ENCODE measurements around the gene NCKAP5.

The NCKAP5 gene

DNA sequence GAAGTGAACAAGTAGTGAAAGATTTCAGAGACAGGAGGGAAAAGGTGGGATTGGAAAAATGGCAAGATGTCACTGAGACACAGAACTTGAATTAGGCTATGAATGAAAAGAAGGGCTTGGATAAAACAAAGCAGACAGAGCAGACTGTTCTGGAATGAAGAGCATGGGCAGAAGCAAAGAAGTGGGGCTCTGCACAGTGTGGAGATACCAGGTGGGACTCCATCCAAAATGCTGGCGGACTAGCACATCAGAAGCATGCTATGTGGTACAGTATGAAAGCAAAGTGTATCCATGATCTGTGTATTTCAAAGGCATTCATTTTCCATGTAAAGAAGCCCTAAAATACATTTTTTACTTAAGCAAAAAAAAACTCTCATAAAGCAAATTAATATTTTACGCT is 487.4 kb downstream of the NCKAP5 start:
- no peak for DNase-seq (ENCODE audit: low spot score)

DNA sequence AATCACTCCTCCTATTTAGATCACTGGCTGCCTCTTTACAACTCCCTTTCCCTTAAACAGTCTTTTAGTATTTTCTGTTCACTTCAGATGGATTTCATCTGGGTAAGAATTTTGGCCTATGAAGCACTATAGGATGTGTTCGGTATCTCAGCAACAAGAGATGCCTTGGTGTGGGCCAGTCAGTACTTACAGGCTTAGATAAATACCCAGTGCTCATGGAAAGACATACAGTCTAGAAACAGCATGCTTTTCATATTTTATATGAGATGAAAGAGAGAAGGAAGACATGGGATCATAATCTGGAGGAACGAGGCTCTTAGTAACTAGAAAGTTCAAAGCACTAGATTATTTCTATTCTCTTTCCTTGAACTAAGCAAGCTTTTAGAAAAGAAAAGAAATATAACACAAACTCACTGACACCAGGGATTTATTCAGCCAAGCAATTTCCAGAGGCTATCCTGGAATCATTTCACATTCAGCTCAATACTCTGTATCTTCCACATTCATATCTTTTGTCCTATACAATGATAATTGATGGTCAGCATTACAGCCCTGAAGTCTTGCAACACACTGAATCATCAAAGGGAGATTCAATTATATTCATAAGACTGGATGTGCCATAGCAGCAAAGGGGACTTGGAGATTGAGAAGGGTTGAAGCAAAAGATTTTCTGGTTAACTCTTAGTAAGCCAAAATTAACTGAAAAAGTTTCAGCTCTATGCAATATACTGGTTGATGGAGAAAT is 489.4 kb downstream of the NCKAP5 start:
- no peak for DNase-seq (ENCODE audit: low spot score)

DNA sequence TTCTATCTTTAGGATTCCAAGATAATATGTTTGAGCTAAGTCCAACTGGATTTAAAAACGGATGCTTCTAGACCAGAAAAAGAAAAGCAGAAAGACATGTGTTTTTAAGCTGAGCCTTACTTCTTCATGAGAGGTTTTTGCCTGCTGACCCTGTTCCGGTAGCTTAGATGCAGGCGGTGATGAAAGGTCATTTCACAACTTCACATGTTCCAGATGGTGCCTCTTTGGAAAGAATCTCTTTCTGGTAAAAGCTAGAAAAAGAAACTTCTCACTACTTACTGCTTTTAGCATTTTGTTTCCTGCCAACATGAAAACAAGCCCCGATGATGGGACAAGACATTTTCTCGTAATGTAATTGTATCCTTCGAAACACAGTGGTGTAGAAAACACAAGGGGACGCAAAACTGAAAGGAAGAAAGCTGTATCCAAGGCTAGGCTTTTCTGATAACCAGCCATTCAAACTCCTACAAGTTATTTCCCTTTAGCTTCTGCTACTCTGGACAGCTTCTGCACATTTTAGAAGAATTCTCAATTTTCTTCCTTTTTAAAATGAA is 490.9 kb downstream of the NCKAP5 start:
- no peak for DNase-seq (ENCODE audit: low spot score)

DNA sequence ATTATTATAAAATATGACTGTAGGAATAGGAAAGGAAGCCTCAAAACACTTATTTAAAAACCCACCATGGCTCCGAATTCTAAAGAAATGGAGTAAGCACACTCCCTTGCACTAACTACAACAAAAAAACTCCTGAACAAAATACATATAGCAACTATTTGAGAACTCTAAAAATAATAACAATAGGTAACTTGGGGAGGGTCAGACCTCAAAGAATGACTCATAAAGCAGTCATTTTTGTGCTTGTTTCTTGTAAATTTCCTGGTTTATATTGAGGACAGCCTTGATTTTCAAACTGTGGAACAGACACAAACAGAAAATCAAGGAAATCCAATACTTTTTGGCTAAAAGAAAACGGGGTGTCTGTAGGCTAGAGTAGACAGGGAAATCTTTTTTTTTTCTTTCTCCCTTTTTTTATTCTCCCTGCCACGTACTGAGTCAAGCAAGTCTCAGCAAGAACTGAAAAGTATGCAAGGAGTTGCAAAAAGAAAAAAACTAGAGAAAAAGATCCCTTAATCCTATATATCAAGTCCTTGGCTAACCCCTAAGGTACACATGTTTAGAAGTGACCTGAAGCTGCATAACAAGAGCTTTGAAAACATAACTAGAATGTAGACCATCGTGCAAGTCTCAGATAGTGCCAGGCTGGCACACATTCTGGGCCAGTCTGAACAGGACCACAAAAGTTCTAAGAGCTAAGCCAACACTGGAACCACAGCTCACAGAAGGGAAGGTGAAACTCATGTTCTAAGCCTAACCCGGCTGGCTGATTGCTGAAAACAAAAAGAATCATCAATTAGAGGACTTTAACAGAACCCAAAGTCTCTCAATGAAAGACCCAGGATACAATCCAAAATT is 495.2 kb downstream of the NCKAP5 start:
- DNase-seq (ENCODE audit: low spot score): no peak

DNA sequence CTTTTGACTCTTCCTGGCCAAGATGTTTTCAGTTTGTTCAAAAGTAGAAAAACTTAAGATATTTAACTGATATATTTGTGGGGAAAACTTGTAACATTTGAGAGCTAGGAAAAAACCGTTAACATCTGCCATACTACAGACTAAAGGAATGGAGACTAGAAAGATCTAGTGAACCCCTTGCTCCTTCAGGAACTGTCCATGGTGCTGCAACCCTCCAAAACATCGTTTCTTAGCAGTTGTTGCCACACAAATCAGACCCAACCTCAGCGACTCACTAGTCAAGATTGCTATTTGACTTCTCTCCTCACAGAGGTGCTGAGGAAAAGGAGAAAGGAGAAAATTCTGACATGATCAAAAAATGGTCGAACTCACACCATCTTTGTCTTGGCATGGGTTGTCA is 504.5 kb downstream of the NCKAP5 start:
- DNase-seq (ENCODE audit: low spot score): no peak

DNA sequence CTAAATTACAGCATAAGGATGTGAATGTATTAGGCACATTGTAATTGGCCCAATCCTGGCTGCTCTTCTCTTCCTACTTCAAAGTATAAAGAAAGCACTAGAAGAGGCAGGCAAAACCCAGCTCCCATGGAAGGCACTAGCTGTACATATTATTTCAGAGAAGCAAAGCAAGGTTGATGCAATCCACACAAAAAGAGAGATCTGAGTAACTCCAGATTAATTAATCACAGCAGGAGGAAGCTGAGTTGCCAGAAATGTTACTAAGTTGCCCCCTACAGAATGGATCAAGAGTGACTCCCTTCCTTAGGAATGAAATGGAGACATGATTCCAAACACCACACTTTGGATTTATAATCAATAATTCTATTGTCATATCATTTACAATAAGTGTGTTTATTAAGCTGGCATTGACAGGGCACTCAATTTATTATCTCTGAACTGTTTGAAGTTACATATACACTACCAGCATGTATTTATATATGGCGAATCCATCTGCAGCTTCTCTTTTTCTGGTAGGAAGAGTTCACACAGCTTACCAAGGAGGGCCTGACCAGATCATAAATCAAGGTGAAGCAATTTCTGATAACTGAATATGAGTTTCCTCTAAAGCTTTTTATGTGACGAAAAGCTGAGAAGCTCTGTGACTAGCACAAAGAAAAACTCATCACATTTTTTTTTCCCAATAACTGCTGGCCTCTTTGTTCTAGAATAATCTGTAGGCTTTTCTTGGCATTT is 505.2 kb downstream of the NCKAP5 start:
- DNase-seq (ENCODE audit: low spot score): no peak

DNA sequence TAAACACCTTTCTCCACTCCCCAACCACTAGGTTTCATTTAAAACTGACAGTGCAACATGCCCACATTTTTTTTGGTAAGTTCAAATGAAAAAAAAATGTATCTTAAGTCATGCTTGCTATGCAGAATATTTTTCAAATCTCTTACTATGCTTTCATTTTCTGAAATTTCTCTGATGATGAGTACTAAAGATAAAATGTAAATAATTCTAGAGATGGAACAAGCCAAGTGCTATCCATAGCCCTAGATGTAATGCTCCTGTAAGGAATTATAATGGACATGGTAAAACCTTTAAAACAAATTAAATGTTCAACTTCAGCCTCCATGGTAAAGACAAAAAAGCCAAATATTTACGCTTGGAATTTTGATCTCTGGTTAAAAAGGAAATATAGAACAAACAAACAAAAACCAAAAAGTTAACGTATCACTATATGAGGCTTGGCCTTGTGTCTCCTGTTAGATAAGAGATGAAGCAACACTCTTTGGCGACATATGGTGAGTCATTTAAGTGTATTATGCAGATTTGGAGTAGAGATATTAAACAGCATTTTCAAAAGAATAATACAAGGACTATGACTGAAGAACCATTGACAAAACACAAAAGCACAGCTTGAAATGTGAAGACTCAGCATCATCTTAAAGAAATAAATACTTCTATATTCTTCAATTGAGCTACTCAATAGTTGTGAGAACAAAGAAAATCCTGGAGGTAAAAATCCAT is 506.2 kb downstream of the NCKAP5 start:
- no peak for DNase-seq (ENCODE audit: low spot score)

DNA sequence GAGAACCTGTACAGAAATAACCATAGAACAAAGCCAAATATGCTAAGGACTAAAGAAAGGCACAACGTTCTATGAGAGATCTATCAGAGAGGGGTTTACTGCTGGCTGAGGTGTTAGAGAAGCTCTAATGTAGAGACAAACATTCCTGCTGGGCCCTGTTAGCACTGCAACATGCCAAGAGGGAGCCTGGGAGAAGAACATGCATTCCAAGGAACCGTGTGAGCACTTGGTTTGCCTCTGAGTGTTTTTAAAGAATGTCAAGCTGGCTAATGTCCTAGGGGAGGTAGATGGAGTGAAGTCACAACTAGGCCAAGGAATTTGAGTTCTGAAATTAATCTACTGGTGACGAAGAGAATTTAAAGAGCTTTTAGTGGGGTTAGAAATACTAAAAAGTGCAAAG is 514.0 kb downstream of the NCKAP5 start:
- DNase-seq (ENCODE audit: low spot score): no peak

DNA sequence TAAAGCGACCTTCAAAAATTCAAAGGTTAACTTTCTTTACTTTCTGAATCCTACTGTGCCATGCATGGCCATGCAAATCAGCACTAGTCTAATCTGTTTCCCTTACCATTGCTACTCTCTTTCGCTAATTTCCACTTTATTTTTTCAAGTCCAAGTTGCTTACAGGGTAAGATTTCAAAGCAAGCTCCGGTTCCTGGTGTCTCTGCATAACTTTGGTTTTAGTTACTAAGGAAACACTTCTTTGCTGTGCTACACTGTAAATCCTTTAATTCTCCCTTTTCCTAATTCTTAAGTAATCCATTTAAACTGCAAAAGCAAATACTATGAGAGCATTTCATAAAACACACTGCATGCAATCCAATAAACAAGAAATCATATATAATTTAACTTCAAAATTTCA is 514.7 kb downstream of the NCKAP5 start:
- DNase-seq (ENCODE audit: low spot score): no peak

DNA sequence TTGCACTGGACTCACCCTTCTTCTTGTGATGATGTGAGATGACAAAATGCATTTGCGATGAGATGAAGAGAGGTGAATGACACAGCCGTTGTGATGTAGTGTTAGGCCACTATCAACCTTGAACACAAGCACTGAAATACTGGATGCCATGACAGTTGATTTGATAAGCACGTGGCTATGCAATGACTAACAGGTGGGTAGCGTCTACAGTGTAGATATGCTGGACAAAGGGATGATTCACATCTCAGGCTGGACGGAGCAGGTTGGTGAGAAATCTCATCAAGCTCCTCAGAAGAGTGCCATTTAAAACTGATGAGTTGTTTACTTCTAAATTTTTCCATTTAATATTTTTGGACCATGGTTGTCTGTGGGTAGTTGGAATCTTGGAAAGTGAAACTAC is 522.5 kb downstream of the NCKAP5 start:
- no peak for DNase-seq (ENCODE audit: low spot score)

DNA sequence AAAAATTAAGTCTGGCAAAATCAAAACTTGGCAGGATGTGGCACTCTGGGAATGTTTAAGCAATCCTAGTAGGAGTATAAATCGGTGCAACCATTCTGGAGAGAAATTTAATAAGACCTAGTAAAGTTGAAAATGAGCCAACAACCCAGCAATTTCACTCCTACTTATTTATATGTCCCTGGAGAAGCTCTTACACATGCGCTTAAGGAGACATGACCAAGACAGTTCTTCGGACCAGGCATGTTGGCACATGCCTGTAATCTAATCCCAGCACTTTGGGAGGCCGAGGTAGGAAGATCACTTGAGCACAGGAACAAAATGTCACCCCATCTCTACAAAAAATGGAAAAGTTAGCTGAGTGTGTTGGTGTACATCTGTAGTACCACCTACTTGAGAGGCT is 523.7 kb downstream of the NCKAP5 start:
- DNase-seq (ENCODE audit: low spot score): no peak

DNA sequence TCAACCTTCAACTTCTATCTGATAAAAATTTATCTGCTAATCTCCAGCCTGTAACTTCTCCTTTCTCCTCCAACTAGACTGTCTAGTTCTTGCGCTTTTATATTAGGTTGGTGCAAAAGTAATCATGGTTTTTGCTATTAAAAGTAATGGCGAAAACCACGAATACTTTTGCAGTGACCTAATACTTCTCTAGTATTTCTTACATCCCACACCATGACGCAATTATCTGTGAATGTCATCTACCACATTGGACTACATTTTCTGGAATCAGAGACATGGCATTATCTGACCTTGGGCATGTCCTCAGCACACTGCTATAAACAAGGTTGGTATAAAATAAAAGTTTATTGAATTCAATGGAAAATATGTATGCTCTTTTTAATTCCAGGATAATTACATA is 528.1 kb downstream of the NCKAP5 start:
- DNase-seq (ENCODE audit: low spot score): no peak

DNA sequence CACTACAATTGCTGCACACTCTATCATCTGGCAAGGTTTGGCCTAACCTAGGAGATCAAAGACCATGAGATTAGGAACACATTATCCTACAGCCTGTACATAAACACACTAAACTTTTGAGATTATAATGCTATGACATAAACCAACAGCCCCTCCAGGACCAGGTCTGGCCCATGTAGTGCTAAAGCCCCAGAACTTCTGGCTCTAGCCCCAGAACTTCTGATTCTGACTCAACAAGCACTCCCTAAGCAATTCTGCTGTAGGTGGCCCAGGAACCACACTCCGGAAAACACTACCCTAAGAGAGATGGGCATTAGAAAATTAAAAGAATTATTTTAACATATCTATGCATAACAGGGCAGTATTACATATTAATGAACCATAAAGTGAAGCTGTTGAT is 528.7 kb downstream of the NCKAP5 start:
- DNase-seq (ENCODE audit: low spot score): no peak

DNA sequence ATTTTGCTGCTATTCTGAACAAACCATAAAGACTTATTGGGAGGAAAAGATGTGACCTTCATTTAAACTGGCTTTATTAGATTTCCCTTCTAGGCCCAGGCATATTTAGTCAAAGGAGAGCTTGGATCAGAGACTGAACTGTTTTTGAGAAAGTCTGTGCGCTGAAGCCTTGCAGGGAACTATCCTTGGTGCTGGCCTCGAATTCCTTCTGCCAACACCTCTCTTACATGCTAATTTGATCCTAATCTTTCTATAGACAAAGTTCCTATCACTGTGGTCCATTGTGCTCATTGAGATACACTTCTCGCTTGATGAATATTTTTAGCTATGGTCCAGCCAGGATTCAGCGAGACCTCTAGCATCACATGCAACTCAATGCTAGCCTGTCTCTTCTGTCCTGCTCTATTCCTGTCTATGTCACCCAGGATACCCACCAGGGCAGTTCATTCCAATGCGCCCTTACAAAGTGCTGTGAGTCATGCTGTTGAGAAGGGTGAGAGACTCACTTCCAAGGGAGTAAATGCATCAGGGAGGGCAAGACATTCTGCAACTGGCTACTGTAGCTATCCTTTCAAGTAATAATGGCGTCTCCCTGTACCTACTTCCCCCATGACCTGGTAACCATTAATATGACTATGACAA is 541.6 kb downstream of the NCKAP5 start:
- no peak for DNase-seq (ENCODE audit: low spot score)

DNA sequence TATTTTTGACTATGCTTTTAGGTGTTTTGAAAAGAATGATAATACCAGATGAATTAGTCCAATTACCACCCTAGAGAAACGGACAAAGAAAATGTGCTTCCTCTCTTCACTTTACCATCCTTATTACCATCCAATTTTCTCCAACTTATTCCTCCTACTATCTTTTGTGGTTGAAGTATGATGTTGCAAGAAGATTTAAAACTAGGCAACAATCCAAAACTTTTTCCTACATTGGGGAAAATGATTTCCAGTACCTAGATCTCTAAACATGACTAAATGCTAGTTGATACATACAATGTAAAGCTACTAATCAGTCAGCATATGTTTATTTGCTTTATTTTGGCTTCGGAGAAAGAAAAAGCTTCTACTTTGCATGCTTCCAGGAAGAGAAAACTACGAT is 543.3 kb downstream of the NCKAP5 start:
- DNase-seq (ENCODE audit: low spot score): no peak

DNA sequence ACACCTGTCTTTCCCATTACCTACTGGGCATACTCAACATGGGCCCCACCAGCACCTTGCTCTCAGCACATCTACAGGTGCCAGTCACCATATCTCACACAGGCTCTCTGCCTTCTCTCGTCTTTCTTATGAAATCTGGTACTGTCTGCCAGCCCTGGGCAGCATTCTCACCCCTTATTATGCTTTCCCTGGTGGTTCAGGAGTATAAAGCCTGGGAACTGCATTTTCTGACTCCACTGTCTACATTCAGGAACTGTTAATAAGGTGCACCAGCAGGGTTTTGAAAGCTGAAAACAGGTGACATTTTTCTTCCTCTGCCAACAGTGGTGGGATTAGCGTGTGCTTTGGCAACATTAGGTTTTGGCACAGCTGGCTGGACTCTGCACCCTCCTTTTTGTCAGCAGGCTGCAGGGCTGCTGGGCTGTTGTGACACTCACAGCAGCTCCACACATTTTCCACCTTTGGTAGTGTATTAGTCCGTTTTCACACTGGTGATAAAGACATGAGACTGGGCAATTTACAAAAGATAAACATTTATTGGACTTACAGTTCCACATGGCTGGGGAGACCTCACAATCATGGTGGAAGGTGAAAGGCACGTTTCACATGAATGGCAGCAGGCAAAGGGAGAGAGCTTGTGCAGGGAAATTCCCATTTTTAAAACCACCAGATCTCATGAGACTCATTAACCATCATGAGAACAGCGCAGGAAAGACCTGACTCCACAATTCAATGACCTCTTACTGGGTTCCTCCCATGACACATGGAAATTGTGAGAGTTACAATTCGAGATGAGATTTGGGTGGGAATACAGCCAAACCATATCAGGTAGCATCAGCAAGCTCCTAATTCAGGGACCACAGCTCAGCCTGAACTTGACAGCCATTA is 555.2 kb downstream of the NCKAP5 start:
- DNase-seq (ENCODE audit: low spot score): no peak

DNA sequence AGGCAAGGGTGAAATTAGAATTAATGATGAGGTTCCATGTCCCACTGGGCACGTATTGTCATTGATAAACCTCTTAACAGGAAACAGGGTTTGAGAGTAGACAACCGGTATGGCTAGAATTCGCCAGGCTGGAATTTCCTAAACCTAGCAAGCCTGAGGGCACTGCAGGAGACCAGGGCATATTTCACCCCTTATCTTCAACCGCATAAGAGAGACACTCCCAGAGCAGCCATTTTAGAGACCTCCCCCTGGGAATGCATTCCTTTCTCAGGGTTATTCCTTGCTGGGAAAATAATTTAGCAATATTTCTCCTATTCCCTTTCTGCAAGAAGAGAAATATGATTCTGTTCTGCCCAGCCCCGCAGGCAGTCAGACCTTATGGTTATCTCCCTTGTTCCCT is 563.6 kb downstream of the NCKAP5 start:
- no peak for DNase-seq (ENCODE audit: low spot score)

DNA sequence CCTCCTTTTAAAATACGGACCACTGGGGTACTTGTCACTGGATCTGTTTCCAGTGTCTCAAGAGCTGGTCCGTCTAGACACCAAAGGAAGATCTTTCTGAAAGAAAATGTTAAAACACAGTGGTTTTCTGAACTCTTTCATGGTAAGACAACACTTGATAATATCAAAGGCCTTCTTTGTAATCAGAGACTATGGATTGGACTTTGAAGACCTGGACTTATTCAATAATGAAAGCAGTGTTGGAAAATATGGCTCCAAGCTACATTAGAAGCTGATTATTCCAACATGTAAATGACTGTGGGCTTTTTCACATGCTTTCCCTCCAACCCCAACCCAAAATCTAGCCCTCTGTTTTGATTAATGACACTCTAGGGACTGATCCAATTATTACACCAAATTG is 568.8 kb downstream of the NCKAP5 start:
- no peak for DNase-seq (ENCODE audit: low spot score)

DNA sequence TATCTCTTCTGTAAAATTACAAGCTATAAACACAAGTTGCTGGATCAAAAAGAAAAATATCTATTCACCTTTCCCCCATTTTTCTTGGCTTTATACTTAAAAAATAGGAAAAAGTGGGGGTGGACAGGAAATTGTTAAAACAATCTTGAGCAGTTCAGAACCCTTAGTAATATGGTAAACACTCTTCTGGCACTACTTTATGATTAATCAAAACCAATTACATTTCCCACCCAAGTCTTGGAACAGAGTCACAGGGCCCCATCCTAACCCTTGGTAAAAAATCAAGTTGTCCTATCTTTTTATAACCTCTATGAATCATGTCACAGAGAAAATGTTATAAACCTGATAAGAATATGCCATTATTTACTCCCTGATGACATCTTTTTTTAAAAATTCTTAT is 570.0 kb downstream of the NCKAP5 start:
- DNase-seq (ENCODE audit: low spot score): no peak

DNA sequence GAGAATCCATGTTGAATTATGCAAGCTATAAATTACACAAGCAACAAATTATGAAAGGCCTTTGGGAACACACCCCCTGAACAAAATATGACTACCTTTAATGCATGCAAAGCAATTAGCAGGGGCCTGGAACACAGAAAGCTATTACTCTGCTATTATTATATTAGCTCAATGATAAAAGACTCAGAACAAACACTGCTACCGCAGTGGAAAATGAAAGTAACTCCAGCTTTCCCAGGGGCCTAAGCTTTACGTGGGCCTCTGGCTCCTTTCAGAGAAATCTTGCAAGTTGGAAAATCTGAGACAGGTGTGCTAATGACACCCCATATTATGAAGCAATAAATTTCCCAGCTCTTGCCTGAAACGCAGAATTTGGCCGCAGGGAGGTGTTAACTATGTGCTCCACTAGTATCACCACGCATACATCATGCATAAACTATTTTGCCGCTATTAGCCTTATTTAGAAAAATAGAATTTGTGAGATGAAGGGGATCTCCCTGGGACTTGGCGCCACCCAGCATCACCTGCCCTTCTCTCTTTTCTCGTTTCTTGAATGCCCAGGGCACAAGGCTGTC is 576.7 kb downstream of the NCKAP5 start:
- no peak for DNase-seq (ENCODE audit: low spot score)

Measured in HuH-7.5 (cell line).